IPS-18c (cell line): ENCODE results near the gene TMEM212.

Experiments
- H3K4me3 ChIP-seq: 2 replicates; pipeline ENCODE4 v1.7.0; 2013; ENCODE audit warnings: low read depth, mild to moderate bottlenecking, low read length, moderate library complexity; ENCODE audit not compliant: insufficient read depth
- H3K9me3 ChIP-seq: one replicate; pipeline ENCODE4 v1.6.1; 2013; ENCODE audit warnings: mild to moderate bottlenecking, low read length, moderate library complexity; ENCODE audit not compliant: control insufficient read depth, insufficient read depth

Gene TMEM212

DNA sequence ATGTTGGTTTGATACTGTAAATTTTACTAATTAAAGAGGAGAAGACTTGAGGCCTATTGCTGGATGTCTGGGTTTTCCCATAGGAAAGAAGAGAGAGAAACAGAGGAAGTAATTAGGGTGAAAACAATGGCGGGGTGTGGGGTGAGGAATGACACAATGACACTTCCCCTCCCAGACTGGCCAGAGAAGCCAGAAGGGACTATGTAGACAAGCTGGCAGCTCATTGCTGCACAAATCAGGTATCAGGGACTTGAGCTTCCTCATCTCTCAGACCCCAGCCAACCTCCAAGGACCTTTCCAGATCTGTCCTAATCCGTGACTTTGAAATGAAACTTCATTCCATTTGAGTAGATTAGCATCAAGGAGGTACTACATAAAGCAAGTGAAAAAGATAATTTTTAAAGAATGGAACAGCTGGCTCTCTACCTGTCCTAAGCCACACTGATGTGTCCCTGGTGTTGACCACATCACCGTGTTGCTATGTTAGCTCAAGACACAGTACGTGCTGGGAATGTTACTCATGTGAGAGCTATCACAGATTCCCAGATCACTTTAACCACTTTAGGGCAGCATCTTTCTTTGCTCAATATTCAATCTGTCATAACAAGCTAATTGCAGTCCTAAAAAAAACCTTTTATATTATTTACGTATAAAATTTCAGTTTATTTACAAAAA is 22.2 kb downstream of the TMEM212 start:
- H3K9me3 ChIP-seq = no peaks in the 10 kb centered on the region

DNA sequence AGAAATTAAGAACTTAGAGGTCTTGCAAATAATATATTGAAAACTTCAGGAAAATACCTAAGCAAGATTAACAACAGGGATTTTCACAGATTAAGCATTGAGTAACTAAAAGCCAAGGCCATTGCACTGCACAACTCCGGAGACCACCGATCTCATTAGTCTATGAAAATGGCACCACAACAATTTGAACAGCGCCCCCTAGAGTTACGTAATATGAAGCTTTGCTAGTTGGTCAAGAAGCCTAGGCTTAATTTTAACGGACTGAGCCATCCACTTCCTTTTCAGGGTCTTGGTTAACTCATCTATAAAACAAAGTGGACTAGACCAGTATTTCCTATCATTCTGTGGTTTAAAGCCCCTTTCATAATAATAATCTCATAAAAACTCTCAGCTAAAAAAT is 24.8 kb downstream of the TMEM212 start:
- Histone ChIP-seq H3K9me3 (no peaks in the 10 kb centered on the region), H3K4me3 (no peak overlapping the region)

More for the DNA sequence above, 22.2 kb downstream of the TMEM212 start:
- H3K4me3 ChIP-seq = no peak overlapping the region

DNA sequence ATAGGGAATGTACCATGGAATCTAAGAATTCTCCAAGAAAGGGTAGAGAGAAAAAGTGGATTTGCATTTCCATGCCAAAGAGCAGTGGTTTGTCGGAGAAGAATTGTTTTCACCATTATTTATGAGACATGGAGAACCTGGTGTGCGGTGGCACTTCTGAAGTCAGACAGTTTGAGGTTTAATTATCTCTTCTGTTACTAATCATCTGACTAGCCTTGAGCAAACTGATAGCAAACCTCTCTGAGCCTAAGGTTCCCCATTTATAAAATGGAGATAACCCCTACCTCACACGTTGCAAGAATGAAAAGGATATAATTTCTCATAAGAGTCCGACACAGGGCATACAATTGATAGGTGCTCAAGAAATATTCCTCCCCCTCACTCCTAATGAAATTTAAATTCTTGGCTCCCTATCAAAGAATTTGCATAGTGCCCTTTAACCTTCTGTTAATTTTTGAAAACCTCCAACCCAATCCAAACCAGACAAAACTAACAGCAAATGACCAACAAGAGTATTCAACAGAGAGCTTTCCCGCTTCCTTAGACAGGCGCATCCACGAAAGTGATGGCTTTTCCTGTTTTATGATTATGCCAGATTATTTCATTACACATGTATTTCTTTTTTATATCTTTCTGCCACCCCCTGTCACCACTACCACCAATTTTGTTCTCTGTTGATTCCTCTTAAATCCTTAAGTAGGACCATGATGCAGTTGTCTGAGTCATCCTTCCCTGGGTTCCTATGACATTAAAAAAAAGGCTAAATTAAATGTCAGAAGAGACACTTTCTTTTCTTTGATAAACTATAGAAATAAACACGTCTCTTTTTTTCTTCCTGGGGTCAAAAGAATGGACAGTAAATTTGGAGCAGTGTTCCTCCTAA is 28.5 kb downstream of the TMEM212 start:
- H3K4me3 ChIP-seq = no peak overlapping the region
- H3K9me3 ChIP-seq = no peaks in the 10 kb centered on the region

DNA sequence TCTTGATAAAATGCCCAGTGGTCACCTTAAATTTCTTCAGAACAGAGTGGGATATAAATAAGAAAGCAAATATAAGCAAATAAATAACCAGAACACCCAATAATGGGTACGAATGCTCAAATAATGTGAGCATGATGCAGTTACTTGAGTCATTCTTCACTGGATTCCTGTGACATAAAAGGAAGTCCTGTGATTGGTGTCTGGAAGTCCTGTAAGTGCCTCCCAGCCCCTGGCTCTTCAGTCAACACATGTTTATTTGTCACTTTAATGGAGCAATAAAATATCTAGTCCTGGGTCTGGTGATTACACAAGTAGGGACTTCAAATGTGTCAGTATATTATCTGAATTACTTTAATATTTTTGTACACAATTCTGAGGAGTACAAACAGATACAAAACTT is 30.4 kb downstream of the TMEM212 start:
- no peak overlapping the region for H3K4me3 ChIP-seq
- H3K9me3 ChIP-seq = no peaks in the 10 kb centered on the region

DNA sequence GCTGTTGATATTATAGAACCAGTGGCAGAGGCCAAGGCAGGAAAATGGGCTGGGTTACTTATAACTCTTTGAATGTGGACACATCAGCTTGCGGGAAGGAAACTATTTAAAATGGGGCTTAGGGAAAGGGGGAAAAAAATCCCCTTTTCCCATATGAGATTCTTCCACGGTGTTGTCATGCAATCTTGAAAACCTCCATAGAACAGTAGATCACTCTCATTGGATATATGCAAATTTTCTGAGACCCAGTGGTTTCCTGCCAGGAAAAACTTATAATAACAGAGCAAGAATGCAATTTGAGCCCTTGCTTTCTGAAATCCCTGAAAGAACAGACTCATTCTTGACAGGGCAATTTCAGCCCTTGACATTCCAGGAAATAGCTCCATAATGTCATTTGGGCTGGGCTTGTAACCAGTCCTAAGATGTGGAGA is 31.1 kb downstream of the TMEM212 start:
- Histone ChIP-seq H3K9me3 (no peaks in the 10 kb centered on the region), H3K4me3 (no peak overlapping the region)

DNA sequence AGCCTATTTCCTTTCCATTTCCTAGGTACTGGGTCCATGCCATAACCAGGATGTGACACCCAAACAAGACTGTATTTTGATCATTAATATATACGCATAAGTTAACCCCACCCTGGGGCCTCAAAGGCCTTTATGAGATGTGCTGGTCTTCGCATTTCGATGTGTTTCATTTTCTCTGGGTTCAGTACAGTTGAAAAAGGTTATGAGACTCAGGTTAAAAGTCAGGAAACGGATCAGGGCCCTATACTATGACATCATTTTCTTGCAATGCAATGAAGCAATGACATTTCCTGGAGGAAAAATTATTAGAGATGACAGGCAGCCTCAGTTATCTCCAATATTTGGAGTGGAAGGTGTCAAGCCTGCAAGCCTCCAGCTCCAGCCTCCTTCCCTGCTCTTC is 31.7 kb downstream of the TMEM212 start:
- Histone ChIP-seq H3K9me3 (no peaks in the 10 kb centered on the region), H3K4me3 (no peak overlapping the region)

DNA sequence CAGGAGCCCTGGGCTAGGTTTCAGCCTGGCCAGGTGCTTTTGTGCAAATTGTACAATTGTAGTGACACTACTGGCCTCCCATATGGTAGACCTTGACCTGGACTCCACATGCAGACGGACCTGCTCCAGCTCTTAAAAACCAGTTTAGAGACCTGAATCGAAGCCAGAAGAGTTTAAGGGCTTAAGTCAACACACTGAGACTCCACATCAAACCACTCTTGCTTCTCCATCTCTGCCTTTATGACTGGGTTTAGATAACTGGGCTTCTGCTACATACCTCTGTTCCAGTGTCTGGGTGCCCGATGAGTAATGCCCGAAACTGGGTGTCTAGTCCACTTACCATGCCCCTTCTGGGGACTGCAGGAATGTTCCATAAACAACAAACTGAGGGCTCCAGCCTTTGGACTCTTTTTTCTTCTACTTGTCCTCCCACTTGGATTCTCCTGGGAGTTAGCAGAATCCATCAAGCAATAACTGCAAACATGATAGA is 32.8 kb downstream of the TMEM212 start:
- H3K9me3 ChIP-seq = no peaks in the 10 kb centered on the region
- no peak overlapping the region for H3K4me3 ChIP-seq

DNA sequence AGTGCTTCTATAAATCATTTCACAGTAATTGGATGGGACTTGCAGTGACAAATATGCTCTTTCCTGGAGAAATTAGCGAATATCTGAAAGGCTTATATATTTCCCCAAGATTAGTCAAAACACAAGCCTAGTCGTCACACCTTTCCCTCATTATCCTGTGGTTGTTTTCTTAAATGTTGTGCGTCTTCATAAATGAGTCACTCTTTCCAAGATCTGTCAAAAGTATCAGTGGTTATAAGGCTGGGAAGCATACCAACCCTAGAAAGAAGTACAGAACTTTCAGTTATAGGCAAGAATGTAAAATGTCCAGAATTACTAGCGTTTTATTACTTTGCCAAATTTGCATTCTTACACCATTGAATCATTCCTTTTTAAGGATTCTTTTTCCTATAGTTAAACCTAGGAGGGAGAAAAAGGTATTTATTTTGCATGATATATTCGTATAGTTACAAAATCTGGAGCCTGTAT is 33.6 kb downstream of the TMEM212 start:
- no peaks in the 10 kb centered on the region for H3K9me3 ChIP-seq
- no peak overlapping the region for H3K4me3 ChIP-seq

DNA sequence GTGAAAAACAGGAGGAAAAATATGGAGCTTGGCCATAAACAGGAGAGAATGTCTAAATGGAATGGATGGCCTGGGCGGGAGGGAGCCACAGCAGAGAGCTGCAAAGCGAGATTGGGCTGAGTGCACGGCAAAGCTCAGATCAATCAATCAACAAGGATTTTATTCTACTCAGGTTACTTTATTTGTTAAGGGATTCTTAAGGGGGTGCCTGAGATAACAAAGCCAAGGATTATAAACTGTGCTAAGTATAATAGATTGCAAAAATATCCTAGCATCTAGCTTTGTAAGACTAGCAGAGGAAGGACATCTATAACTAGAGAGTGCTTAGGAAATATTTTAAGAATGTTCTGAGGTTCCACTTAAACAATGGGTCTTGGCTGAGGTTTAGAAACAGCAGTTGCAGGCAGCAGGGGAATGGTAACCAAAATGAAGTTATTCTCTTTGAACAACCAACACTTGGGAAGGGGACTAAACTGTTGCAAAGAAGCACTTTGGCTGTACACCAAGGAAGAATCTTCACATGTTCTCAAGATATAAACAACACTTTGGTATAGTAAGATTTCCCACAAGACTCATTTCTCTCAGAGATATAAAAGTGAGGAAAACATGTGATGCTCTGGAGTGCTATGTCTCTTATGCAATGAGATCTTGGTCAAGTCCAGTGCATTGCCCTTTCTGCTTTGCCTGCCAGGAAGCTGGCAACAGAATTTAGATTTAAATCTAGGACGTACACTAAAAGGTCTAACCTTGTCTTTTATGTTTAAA is 35.5 kb downstream of the TMEM212 start:
- no peaks in the 10 kb centered on the region for H3K9me3 ChIP-seq
- no peak overlapping the region for H3K4me3 ChIP-seq

DNA sequence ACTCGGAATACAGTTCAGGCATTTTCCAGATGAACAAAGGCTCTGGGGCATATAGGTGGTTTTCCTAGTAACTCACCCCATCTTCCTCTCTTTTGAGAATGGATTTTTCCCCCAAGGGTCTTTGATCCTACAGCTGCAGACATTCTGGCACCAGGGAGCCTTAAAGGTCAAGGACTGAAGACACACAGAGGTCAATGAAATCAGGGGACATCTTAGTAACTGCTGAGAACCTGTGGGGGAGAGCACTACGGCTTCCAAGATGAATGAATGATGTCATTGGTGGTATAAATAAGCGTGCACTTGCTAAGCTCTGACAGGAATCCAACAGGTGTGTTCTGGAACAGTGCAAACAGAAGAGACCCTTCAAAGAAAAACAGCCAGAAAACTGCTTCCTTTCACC is 36.3 kb downstream of the TMEM212 start:
- Histone ChIP-seq H3K4me3 (no peak overlapping the region), H3K9me3 (no peaks in the 10 kb centered on the region)

DNA sequence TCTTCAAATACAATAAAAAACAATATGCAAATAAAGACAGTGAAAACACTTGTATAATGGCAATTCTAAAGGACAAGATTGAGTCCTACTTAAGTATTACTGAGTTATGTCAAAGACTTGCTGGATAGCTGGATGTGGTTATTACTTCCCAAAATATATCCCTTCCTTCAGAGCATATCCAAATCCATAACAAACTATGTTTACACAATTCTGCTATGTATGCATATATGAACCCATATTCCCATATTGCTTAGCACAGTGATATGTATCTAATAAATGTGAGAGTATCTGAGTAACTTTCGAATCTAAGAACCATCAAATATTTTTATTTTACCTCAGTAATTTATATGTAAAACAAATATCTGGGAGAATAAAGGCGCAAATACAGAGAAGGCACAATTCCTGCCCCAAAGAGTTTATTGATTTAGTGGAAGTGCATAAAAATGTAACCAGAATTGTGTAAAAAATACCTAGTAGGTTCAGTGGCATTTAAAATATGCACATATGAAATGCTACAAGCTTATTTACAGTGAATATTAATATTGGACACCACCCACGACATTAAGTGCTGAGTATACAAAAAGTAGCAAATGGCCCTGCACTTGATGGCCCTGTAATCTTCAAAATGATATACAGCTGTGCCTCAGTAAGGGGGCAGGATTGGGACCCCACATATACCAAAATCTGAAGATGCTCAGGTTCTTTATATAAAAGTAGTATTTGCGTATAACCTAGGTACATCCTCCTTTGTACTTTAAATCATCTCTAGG is 37.1 kb downstream of the TMEM212 start:
- no peak overlapping the region for H3K4me3 ChIP-seq
- H3K9me3 ChIP-seq = no peaks in the 10 kb centered on the region

DNA sequence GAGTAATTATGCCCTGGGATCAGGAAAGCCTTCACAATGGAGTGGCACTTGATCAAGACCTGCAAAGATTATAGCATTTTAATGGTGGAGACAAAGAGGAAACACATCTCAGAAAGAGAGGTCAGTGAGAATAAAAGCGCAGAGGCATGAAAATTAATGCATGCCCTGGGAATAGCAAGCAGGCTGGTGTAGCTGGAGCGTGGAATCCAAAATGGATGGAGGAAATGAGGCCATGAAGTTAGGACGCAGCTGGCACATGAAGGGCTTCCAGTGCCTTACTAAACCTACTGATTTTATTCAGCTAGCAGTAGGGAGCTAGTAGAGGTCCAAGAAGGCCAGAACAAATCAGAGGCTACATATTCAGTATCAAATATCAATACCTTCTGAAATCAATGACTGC is 38.1 kb downstream of the TMEM212 start:
- H3K4me3 ChIP-seq = no peak overlapping the region
- no peaks in the 10 kb centered on the region for H3K9me3 ChIP-seq

DNA sequence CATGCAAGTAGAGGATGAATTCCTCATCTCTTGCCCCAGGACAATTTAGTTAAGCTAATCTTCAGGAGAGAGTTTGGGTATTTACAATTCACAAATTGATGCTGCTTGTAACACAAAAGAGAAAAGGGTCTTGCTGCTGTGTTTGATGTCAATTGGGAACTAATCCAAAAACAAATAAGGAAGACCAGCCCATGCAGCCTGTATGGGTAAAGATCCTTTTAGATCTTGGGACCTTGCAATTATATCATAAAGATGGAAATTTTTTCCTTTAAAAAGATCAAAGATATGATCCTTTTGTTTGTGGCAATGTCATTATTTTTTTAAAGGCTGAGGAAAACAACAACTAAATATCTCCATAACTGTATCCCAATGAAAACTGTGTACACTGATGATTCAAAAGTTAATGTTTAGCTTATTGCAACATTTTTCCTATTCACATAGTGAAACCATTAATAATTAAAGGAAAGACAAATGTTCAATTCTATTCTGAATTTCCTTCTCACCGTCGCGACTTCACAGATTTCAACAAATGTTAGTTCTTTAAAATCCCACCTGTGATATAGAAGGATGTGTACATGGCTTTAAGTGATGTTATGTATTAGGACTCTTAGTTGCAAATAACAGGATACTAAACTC is 40.2 kb downstream of the TMEM212 start:
- Histone ChIP-seq H3K4me3 (no peak overlapping the region), H3K9me3 (no peaks in the 10 kb centered on the region)

DNA sequence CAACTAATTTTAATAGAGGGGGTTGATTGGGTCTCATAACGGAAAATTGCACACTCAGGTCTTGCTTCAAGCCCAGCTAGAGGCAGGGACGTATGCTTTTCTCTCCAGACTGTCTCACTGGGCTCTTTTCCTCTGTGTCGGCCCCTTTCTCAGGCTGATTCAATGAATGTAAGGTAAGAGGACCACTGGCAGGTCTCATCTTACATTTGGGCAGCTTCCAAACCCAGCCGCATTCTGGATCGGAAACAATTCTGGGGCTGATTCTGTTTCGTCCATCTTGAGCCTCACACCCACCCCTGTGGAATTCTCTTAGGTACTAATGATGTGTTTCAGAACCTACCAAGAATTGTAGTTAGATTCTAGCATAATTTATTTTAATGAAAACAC is 40.7 kb downstream of the TMEM212 start:
- Histone ChIP-seq H3K9me3 (no peaks in the 10 kb centered on the region), H3K4me3 (no peak overlapping the region)

DNA sequence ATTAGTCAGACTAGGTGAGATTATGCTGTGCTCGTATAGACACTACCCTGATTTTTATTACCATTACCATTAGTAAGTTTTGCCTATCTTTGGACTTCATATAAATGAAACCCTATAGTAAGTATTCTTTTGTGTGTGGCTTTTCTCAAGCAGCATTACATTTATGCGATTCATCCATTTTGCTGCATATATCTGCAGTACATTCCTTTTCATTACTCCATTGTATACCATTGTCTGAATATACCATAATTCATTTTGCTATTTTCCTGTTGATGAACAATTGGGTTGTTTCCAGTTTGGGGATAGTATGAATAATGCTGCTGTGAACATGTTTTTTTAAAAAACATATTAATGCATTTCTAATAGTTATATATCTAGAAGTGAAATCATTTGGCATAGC is 45.3 kb downstream of the TMEM212 start:
- Histone ChIP-seq H3K4me3 (no peak overlapping the region), H3K9me3 (no peaks in the 10 kb centered on the region)

DNA sequence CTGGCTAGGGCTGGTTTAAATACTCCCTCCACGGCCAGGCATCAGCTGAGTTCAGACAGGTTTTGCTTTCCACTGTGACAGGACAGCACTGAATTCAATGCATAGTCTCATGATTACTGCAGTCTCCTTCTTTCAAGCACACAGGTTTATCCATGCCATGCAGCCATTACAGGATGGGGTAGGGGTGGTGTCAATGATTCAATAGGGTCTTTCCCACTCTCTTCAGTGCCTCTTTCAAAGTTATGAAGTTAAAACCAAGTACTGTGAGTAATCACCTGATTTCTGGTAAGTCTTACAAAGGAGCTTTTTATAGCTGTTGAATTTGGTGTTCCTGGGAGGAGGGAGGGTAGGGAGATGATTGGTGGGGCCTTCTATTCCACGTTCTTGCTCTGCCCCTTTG is 47.2 kb downstream of the TMEM212 start:
- H3K4me3 ChIP-seq = no peak overlapping the region

More for the DNA sequence above, 47.2 kb downstream of the TMEM212 start:
- H3K9me3 ChIP-seq = no peaks in the 10 kb centered on the region
